Astrocyte of the cerebellum (primary cell): ENCODE data around the gene ADH1C.

Experiments
- DNase-seq: peaks from one replicate; pipeline ENCODE4 v3.0.0-alpha.2; 2011; ENCODE audit warnings: low read depth
- H3K4me3 ChIP-seq: 2 replicates; pipeline ENCODE4 v1.5.1; 2011; ENCODE audit warnings: mild to moderate bottlenecking, low read depth, low read length, moderate library complexity
- CTCF ChIP-seq: IDR thresholded peaks from 2 replicates; pipeline ENCODE4 v1.5.1; 2012; ENCODE audit warnings: low read length, low read depth, moderate library complexity, mild to moderate bottlenecking; ENCODE audit errors: missing control alignments
- in situ Hi-C: cut with HindIII; loops from 2 replicates; pipeline ENCODE4 v1.10.0; 2017; ENCODE audit warnings: low sequenced_read_pairs

The ADH1C gene

DNA sequence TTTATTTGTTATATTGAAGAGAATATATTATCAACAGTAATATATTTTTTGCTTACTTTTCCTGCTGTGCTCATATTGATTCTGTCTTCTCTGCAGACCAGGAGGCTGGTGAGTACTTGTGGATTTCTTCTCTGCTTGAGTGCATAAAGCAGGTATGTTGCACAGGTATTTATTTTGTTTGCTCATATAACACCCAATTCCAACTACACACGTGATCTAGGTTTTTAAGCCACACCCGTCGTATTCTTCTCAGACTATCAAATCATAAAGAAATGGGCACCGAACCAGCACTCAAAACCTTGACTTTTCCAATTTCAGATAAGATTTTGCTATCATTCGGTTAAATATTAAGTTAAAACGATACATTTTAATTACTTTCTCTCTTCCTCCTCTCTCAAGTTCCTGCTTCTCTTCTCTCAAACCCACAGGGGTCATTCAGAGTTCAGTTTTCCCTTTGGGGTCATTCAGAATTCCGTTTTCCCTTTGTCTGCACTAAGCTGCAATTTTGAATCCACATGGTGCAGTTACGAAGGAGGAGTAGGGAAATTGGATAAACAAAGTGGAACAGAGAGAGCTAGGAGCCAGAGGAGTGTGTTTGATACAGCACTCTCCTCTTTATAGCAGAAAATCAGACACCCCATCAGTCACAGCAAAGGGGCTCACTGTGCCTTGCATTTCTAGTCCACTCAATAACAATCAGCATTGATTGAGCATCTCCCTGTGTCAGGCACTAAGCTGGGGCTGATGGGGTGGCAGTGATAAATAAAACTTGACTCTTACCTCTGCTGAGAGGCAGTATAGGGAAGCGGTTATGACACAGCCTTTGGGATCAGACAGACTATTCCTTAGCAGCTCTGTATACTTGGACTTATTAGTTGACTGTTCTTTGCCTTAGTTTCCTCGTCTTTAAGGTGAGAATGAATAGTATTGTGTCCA is at the start of gene ADH1C:
Gene ADH1C, minus strand, starts transcription at position 145 of the 936 bp plus-strand sequence. Its CDS starts 71 bp downstream, at position 74.
- no peak for DNase-seq
- in situ Hi-C loops, result no loop called here
- no peak within 1 kb of the TSS for H3K4me3 ChIP-seq
- no peak for TF ChIP-seq CTCF

- no peak for DNase-seq
- no peak for TF ChIP-seq CTCF
Observed at GRCh38 chr4:99400831-99401230, 48.3 kb upstream of the ADH1C start.

DNA sequence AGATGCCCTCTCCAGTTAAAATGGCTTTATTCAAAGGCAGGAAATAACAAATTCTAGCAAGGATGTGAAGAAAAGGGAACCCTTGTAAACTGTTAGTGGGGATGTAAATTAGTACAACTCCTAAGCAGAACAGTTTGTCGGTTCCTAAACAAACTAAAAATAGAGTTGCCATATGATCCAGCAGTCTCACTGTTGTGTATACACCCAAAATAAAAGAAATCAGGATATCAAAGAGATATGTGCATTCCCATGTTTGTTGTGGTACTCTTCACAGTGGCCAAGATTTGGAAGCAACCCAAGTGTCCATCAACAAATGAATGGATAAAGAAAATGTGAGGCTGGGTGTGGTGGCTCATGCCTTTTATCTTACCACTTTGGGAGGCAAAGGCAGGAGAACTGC is 46.5 kb upstream of the ADH1C start:
- TF ChIP-seq CTCF, result no peak
- DNase-seq, result no peak
- in situ Hi-C loops, result no loop called here
- H3K4me3 ChIP-seq, result no peak overlapping the region

More at GRCh38 chr4:99400831-99401230, 48.3 kb upstream of the ADH1C start:
- no peak overlapping the region for H3K4me3 ChIP-seq
- in situ Hi-C loops, result no loop called here

DNA sequence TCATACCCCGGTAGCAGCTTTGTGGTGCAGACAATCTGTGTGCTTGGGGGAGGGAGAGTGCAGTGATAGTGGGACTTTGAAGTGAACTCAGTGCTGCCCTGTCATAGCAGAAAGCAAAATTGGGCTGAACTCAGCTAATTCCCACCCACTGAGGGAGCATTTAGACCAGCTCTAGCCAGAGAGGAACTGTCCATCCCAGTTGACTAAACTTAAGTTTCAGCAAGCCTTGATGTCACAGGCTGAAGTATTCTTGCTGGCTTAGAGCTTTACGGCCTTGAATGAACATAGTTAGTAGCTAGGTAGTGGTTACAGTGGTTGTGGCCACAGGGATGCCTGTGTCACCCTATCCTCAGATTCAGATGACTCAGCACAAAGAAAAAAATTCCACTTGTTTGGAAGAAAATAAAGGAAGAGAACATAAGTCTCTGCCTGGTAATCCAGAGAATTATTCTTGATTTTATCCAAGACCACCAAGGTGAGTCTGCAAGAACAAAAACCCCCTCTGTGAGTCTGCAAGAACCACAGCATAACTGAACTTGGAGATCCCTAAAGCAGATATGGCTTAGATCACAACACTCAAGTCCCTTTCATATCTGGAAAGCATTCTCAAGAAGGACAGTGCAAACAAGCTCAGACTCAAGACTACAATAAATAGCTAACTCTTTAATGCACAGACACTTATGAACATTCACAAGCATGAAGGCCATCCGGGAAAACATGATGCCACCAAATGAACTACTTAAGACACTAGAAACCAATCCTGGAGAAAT is 43.2 kb upstream of the ADH1C start:
- TF ChIP-seq CTCF, result no peak
- in situ Hi-C loops, result no loop called here
- no peak overlapping the region for H3K4me3 ChIP-seq
- peak; percentile 49 for DNase-seq

DNA sequence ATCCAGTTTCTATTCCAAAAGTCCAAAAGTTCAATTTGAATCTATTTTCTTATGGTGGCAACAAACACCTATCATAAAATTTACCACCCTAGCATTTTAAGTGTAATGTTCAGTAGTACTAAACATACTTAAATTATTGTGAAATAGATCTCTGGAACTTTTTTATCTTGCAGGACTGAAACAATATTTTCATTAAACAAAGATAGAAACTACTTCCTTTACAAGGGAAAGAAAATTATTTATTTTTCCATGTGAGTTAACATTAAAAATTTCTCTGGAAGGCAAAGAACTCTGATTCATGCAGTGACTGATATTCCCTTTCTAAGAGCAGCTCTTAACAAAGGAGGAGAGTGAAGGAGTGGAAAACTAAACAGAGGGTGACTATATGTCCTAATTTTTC is 42.4 kb upstream of the ADH1C start:
- in situ Hi-C loops, result no loop called here
- no peak for TF ChIP-seq CTCF
- H3K4me3 ChIP-seq, result no peak overlapping the region
- DNase-seq, result no peak

DNA sequence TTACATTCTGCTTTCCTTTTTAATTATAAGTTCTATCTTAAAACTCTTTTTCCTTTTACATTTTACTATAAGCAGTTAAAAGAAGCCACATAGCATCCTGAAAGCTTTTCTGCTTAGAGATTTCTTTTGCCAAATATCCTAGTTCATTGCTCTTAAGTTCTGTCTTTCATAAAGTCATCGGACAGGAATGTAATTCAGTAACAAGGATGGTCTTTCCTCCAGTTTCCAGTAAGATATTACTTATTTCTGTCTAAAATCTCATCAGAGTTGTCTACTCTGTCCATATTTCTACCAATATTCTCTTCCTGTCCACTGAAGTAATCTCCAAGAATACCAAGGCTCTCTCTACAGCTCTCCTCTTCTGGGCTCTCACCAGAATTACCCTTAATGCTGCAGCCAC is 37.5 kb upstream of the ADH1C start:
- TF ChIP-seq CTCF, result no peak
- H3K4me3 ChIP-seq, result no peak overlapping the region
- in situ Hi-C loops, result no loop called here
- DNase-seq, result no peak
